WTC11 (cell line): ENCODE data around the gene USP34. TPM values are rescaled to one million over a fixed set of nuclear protein-coding genes. Genes with fewer than 3 reads are reported as not detected.

Experiments used
- ATAC-seq: fragments of 200-7000 bp; cut with Tn5 transposase; 2 replicates; pipeline ENCODE4 v1.10.0; 2021; ENCODE audit warnings: mild to moderate bottlenecking, moderate library complexity
- CTCF ChIA-PET: fragments of 300-600 bp; sonication (Branson Sonifier 250); formaldehyde crosslinking; loops from one replicate; lab custom pipeline; 2021; ENCODE audit warnings: antibody characterized with exemption; lab: Charles Lee
- POLR2A ChIA-PET: fragments of 350-600 bp; sonication (Branson Sonifier 250); formaldehyde crosslinking; loops from one replicate; lab custom pipeline; 2021; ENCODE audit warnings: antibody characterized with exemption; lab: Charles Lee
- DNase-seq: peaks from one replicate; pipeline ENCODE4 v3.0.0; 2021; ENCODE audit warnings: low spot score
- H3K27ac Mint-ChIP-seq: 2 replicates; pipeline ENCODE4 v1.8.0; 2021; ENCODE audit warnings: mixed read lengths
- H3K27me3 Mint-ChIP-seq: 2 replicates; pipeline ENCODE4 v1.8.0; 2021; ENCODE audit warnings: low read depth, mild to moderate bottlenecking, moderate library complexity, mixed read lengths
- H3K36me3 Mint-ChIP-seq: 2 replicates; pipeline ENCODE4 v1.8.0; 2021; ENCODE audit warnings: mixed read lengths
- H3K4me1 Mint-ChIP-seq: 2 replicates; pipeline ENCODE4 v1.8.0; 2022; ENCODE audit warnings: mixed read lengths
- H3K4me3 Mint-ChIP-seq: 2 replicates; pipeline ENCODE4 v1.8.0; 2021; ENCODE audit warnings: mild to moderate bottlenecking, moderate library complexity, mixed read lengths
- H3K9me3 Mint-ChIP-seq: 2 replicates; pipeline ENCODE4 v1.8.0; 2021; ENCODE audit warnings: mixed read lengths
- FOXK1 ChIP-seq: sonication (generic); formaldehyde crosslinking; IDR thresholded peaks from 2 replicates; pipeline ENCODE4 v1.8.0; 2022; ENCODE audit warnings: mild to moderate bottlenecking, moderate library complexity, missing genetic modification reagents
- GTF2I ChIP-seq: fragments of 250-450 bp; sonication (Bioruptor Pico); conservative IDR thresholded peaks from 2 replicates; pipeline ENCODE4 v1.4.0; 2021; ENCODE audit warnings: mild to moderate bottlenecking
- HMGA2 ChIP-seq: fragments of 250-450 bp; sonication (Bioruptor Pico); IDR thresholded peaks from 2 replicates; pipeline ENCODE4 v1.4.0; 2021; ENCODE audit warnings: mild to moderate bottlenecking, moderate library complexity
- MXD4 ChIP-seq: fragments of 250-450 bp; sonication (Bioruptor Pico); IDR thresholded peaks from 2 replicates; pipeline ENCODE4 v1.8.0; 2021; ENCODE audit warnings: mild to moderate bottlenecking, moderate library complexity, borderline replicate concordance
- MYBL2 ChIP-seq: sonication (generic); formaldehyde crosslinking; IDR thresholded peaks from 2 replicates; pipeline ENCODE4 v1.8.1; 2023; ENCODE audit warnings: mild to moderate bottlenecking, moderate library complexity, missing genetic modification reagents
- NFYB ChIP-seq: sonication (generic); formaldehyde crosslinking; conservative IDR thresholded peaks from 2 replicates; pipeline ENCODE4 v1.8.0; 2022; ENCODE audit warnings: low read depth, missing genetic modification reagents
- NR2C2 ChIP-seq: sonication (generic); formaldehyde crosslinking; IDR thresholded peaks from 2 replicates; pipeline ENCODE4 v1.8.0; 2022; ENCODE audit warnings: mild to moderate bottlenecking, missing genetic modification reagents
- RELA ChIP-seq: sonication (generic); formaldehyde crosslinking; IDR thresholded peaks from 2 replicates; pipeline ENCODE4 v1.8.1; 2022; ENCODE audit warnings: missing genetic modification reagents, mild to moderate bottlenecking, borderline replicate concordance
- RORB ChIP-seq: fragments of 250-450 bp; sonication (Bioruptor Pico); IDR thresholded peaks from 2 replicates; pipeline ENCODE4 v1.9.0; 2021; ENCODE audit warnings: mild to moderate bottlenecking
- TCF7 ChIP-seq: sonication (generic); formaldehyde crosslinking; IDR thresholded peaks from 2 replicates; pipeline ENCODE4 v1.8.0; 2022; ENCODE audit warnings: mild to moderate bottlenecking, low read depth, missing genetic modification reagents, moderate library complexity
- ZNF219 ChIP-seq: sonication (generic); formaldehyde crosslinking; IDR thresholded peaks from 2 replicates; pipeline ENCODE4 v1.8.0; 2023; ENCODE audit warnings: missing genetic modification reagents, mild to moderate bottlenecking, borderline replicate concordance
- ZNF317 ChIP-seq: sonication (generic); formaldehyde crosslinking; IDR thresholded peaks from 2 replicates; pipeline ENCODE4 v1.8.1; 2023; ENCODE audit warnings: low read depth, mild to moderate bottlenecking, moderate library complexity, missing genetic modification reagents, borderline replicate concordance
- ZNF416 ChIP-seq: fragments of 250-450 bp; sonication (Bioruptor Pico); IDR thresholded peaks from 2 replicates; pipeline ENCODE4 v1.9.0; 2021; ENCODE audit warnings: mild to moderate bottlenecking, inconsistent platforms
- total RNA-seq: library from RNA; stranded (reverse); gene quantifications from 3 replicates; pipeline ENCODE4 v1.2.3, GENCODE V29; 2021
- TF ChIP-seq, protein P1 (sequence below): sonication (generic); formaldehyde crosslinking; IDR thresholded peaks from 2 replicates; pipeline ENCODE4 v1.8.0; 2022; ENCODE audit warnings: mild to moderate bottlenecking, missing genetic modification reagents
- TF ChIP-seq, protein P2 (sequence below): fragments of 250-450 bp; sonication (Bioruptor Pico); IDR thresholded peaks from 2 replicates; pipeline ENCODE4 v1.9.0; 2021; ENCODE audit warnings: moderate library complexity, mild to moderate bottlenecking, inconsistent platforms, borderline replicate concordance
- TF ChIP-seq, protein P3 (sequence below): fragments of 250-450 bp; sonication (Bioruptor Pico); IDR thresholded peaks from 2 replicates; pipeline ENCODE4 v1.9.0; 2021; ENCODE audit warnings: mild to moderate bottlenecking
- TF ChIP-seq, protein P4 (sequence below): sonication (generic); formaldehyde crosslinking; IDR thresholded peaks from 2 replicates; pipeline ENCODE4 v1.8.0; 2023; ENCODE audit warnings: mild to moderate bottlenecking, missing genetic modification reagents
- TF ChIP-seq, protein P5 (sequence below): fragments of 250-450 bp; sonication (Bioruptor Pico); IDR thresholded peaks from 2 replicates; pipeline ENCODE4 v2.1.2; 2022; ENCODE audit warnings: mild to moderate bottlenecking, moderate library complexity
- TF ChIP-seq, protein P6 (sequence below): sonication (generic); formaldehyde crosslinking; IDR thresholded peaks from 2 replicates; pipeline ENCODE4 v1.8.0; 2022; ENCODE audit warnings: mild to moderate bottlenecking, missing genetic modification reagents

USP34 gene
- total RNA-seq, 1 experiment from 2014 or later, result 92.3 TPM

DNA sequence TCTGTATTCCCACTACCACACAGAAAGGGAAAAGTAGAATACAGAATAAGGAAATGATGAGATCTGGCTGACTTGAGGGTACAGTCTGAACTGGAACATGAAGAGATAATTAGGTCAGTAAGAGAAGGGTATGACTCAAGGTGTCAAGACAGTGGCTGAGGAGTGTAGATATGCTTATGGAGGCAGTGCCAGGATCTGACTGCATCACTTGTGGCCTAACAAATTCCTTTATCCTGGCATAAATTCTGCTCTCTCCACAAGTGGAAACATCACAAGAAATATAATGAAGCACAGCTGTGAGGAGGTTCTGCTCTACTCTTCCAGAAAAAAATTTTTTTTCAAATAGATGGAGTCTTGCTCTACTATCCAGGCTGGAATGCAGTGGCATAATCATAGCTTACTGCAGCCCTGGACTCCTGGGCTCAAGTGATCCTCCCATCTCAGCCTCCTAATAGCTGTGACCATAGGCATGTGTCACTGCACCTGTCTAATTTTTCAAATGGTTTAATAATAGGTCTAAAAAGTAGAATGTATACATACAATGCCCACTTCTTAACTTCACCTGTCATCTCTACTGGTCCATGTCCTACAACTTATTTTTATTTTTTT, 223.6 kb downstream of the USP34 start:
- ChIA-PET CTCF (no interaction called here), POLR2A (interaction anchor here (0.6 kb wide), 1 partner anchor 272 kb away, joined by 3 read pairs; no protein-coding TSS in a partner anchor)
- Mint-ChIP-seq H3K27ac (no peak overlapping the region), H3K27me3 (no peaks in the 10 kb centered on the region), H3K9me3 (no peaks in the 10 kb centered on the region), H3K4me1 (peaks cover 4% of the 10 kb centered on the region), H3K36me3 (peaks cover 48% of the 10 kb centered on the region), H3K4me3 (no peak overlapping the region)
- ATAC-seq, result no peak
- no peak for DNase-seq
- TF ChIP-seq, protein P1, sequence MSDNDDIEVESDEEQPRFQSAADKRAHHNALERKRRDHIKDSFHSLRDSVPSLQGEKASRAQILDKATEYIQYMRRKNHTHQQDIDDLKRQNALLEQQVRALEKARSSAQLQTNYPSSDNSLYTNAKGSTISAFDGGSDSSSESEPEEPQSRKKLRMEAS (CRISPR knock-in tag), result no peak
- TF ChIP-seq FOXK1 (no peak), NR2C2 (CRISPR knock-in tag) (no peak), ZNF317 (CRISPR knock-in tag) (no peak), RELA (CRISPR knock-in tag) (no peak)
- TF ChIP-seq, protein P2, sequence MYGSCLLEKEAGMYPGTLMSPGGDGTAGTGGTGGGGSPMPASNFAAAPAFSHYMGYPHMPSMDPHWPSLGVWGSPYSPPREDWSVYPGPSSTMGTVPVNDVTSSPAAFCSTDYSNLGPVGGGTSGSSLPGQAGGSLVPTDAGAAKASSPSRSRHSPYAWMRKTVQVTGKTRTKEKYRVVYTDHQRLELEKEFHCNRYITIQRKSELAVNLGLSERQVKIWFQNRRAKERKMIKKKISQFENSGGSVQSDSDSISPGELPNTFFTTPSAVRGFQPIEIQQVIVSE, result no peak
- TF ChIP-seq, protein P3, sequence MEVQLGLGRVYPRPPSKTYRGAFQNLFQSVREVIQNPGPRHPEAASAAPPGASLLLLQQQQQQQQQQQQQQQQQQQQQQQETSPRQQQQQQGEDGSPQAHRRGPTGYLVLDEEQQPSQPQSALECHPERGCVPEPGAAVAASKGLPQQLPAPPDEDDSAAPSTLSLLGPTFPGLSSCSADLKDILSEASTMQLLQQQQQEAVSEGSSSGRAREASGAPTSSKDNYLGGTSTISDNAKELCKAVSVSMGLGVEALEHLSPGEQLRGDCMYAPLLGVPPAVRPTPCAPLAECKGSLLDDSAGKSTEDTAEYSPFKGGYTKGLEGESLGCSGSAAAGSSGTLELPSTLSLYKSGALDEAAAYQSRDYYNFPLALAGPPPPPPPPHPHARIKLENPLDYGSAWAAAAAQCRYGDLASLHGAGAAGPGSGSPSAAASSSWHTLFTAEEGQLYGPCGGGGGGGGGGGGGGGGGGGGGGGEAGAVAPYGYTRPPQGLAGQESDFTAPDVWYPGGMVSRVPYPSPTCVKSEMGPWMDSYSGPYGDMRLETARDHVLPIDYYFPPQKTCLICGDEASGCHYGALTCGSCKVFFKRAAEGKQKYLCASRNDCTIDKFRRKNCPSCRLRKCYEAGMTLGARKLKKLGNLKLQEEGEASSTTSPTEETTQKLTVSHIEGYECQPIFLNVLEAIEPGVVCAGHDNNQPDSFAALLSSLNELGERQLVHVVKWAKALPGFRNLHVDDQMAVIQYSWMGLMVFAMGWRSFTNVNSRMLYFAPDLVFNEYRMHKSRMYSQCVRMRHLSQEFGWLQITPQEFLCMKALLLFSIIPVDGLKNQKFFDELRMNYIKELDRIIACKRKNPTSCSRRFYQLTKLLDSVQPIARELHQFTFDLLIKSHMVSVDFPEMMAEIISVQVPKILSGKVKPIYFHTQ (CRISPR knock-in tag), result no peak

DNA sequence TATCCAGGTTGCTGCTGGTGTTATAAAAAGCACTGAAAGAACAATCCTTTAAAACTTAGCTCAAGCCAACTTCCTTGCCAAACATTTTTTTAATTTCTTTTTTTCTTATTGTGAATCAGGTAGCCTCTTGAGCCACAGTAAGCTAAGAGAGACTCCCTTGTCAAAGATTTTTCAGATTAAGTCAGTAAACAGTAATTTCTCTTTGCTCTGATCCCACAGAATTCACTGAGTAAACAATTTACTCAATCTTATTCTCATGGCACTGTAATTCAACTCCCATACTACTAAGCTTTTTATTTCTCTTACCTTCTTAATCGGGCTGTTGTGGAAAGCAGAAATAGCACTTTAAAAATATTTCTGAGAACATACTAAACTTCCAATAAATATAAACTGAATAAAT, 226.2 kb downstream of the USP34 start:
- no peak for DNase-seq
- no peak overlapping the region for H3K27ac Mint-ChIP-seq
- no peak for TF ChIP-seq GTF2I
- TF ChIP-seq MYBL2, result no peak
- TF ChIP-seq, protein P4, sequence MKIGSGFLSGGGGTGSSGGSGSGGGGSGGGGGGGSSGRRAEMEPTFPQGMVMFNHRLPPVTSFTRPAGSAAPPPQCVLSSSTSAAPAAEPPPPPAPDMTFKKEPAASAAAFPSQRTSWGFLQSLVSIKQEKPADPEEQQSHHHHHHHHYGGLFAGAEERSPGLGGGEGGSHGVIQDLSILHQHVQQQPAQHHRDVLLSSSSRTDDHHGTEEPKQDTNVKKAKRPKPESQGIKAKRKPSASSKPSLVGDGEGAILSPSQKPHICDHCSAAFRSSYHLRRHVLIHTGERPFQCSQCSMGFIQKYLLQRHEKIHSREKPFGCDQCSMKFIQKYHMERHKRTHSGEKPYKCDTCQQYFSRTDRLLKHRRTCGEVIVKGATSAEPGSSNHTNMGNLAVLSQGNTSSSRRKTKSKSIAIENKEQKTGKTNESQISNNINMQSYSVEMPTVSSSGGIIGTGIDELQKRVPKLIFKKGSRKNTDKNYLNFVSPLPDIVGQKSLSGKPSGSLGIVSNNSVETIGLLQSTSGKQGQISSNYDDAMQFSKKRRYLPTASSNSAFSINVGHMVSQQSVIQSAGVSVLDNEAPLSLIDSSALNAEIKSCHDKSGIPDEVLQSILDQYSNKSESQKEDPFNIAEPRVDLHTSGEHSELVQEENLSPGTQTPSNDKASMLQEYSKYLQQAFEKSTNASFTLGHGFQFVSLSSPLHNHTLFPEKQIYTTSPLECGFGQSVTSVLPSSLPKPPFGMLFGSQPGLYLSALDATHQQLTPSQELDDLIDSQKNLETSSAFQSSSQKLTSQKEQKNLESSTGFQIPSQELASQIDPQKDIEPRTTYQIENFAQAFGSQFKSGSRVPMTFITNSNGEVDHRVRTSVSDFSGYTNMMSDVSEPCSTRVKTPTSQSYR (CRISPR knock-in tag), result no peak
- TF ChIP-seq RORB (CRISPR knock-in tag), result no peak
- no peak for TF ChIP-seq TCF7 (CRISPR knock-in tag)
- H3K36me3 Mint-ChIP-seq, result peaks cover 51% of the 10 kb centered on the region
- ChIA-PET POLR2A (interaction anchor here (0.7 kb wide), 1 partner anchor 290 kb away, joined by 3 read pairs; no protein-coding TSS in a partner anchor), CTCF (no interaction called here)
- H3K27me3 Mint-ChIP-seq, result no peaks in the 10 kb centered on the region
- peaks cover 7% of the 10 kb centered on the region for H3K4me1 Mint-ChIP-seq
- no peak overlapping the region for H3K4me3 Mint-ChIP-seq
- no peak for ATAC-seq
- H3K9me3 Mint-ChIP-seq, result no peaks in the 10 kb centered on the region

DNA sequence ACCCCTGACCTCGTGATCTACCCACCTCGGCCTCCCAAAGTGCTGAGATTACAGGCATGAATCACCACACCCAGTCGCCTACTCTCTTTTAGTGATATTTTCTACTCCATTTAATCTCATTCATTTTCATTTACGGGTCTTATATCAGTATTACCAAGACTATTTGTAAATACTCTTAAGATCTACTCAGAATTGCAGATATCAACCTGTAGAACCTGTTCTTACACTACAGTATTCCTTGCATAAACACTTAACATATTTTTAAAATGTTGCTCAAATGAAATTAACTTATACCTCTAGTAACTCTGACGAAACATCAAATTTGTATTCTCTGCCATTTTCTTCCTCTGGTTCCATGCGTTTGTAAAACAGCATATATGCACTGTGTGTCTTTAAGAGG, 229.6 kb downstream of the USP34 start:
- H3K9me3 Mint-ChIP-seq, result no peaks in the 10 kb centered on the region
- H3K4me1 Mint-ChIP-seq, result peaks cover 7% of the 10 kb centered on the region
- no peak overlapping the region for H3K4me3 Mint-ChIP-seq
- ChIA-PET POLR2A (no interaction called here), CTCF (no interaction called here)
- H3K27me3 Mint-ChIP-seq, result no peaks in the 10 kb centered on the region
- DNase-seq (no peak), ATAC-seq (no peak)
- H3K36me3 Mint-ChIP-seq, result peaks cover 38% of the 10 kb centered on the region
- H3K27ac Mint-ChIP-seq, result no peak overlapping the region
- TF ChIP-seq NFYB (CRISPR knock-in tag), result no peak
- TF ChIP-seq ZNF416 (CRISPR knock-in tag), result no peak
- TF ChIP-seq ZNF219 (CRISPR knock-in tag), result no peak
- TF ChIP-seq HMGA2 (CRISPR knock-in tag), result no peak
- TF ChIP-seq, protein P5, sequence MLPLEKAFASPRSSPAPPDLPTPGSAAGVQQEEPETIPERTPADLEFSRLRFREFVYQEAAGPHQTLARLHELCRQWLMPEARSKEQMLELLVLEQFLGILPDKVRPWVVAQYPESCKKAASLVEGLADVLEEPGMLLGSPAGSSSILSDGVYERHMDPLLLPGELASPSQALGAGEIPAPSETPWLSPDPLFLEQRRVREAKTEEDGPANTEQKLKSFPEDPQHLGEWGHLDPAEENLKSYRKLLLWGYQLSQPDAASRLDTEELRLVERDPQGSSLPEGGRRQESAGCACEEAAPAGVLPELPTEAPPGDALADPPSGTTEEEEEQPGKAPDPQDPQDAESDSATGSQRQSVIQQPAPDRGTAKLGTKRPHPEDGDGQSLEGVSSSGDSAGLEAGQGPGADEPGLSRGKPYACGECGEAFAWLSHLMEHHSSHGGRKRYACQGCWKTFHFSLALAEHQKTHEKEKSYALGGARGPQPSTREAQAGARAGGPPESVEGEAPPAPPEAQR (CRISPR knock-in tag), result no peak
- no peak for TF ChIP-seq MXD4 (CRISPR knock-in tag)
- TF ChIP-seq, protein P6, sequence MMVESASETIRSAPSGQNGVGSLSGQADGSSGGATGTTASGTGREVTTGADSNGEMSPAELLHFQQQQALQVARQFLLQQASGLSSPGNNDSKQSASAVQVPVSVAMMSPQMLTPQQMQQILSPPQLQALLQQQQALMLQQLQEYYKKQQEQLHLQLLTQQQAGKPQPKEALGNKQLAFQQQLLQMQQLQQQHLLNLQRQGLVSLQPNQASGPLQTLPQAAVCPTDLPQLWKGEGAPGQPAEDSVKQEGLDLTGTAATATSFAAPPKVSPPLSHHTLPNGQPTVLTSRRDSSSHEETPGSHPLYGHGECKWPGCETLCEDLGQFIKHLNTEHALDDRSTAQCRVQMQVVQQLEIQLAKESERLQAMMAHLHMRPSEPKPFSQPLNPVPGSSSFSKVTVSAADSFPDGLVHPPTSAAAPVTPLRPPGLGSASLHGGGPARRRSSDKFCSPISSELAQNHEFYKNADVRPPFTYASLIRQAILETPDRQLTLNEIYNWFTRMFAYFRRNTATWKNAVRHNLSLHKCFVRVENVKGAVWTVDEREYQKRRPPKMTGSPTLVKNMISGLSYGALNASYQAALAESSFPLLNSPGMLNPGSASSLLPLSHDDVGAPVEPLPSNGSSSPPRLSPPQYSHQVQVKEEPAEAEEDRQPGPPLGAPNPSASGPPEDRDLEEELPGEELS, result no peak
